ENCODE data around the gene EPC1.

Gene EPC1

GRCh38 chr10:32246685-32247084 lies 100.3 kb downstream of the EPC1 start:
- no peak for DNase-seq (ENCODE audit: low read depth)
- no peak for TF ChIP-seq CTCF (IDR thresholded peaks at IDR 0.05; ENCODE audit: low read length, missing control alignments)
- H3K4me3 ChIP-seq (replicated peaks; ENCODE audit: low read depth, low read length), result no peak overlapping the region

GRCh38 chr10:32245760-32246159 lies 101.2 kb downstream of the EPC1 start:
- no peak for TF ChIP-seq CTCF (IDR thresholded peaks at IDR 0.05; ENCODE audit: low read length, missing control alignments)
- no peak for DNase-seq (ENCODE audit: low read depth)
- H3K4me3 ChIP-seq (replicated peaks; ENCODE audit: low read depth, low read length), result no peak overlapping the region

DNA sequence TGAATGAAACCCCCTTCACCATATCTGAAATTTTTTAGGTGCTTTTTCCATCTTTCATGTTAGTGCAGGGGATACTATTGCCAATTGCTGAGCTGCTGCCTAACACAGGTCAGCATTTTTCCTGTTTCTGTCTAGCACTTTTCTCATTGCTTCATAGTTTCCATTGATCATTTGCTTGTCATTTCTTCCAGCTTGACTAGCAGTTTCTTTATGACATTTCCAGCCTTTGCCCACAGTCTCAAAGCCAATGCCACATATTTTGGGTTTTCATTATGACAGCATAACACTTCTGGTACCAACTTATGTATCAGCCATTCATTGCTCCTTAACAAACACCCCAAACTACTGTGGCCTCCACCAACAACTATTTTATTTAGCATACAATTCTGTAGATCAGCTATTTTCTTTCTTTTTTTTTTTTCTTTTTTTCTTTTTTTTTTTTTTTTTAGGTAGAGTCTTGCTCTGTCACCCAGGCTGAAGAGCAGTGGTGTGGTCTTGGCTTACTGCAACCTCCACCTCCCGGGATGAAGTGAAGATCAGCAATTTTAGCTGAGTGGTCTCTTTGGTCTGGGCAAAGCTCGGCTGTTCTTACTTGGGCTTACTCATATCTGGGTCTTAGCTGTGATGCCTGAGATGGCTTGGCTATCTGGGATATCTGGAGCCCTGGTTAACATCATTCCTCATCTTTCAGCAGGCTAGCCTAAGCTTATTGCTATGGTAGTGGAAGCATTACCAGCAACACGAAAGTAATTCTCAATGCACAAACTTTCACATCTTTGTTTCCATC lies 102.3 kb downstream of the EPC1 start:
- H3K4me3 ChIP-seq (replicated peaks; ENCODE audit: low read depth, low read length), result no peak overlapping the region
- no peak for TF ChIP-seq CTCF (IDR thresholded peaks at IDR 0.05; ENCODE audit: low read length, missing control alignments)
- no peak for DNase-seq (ENCODE audit: low read depth)

GRCh38 chr10:32244011-32244410 lies 102.9 kb downstream of the EPC1 start:
- no peak for DNase-seq (ENCODE audit: low read depth)
- no peak for TF ChIP-seq CTCF (IDR thresholded peaks at IDR 0.05; ENCODE audit: low read length, missing control alignments)
- H3K4me3 ChIP-seq (replicated peaks; ENCODE audit: low read depth, low read length), result no peak overlapping the region

DNA sequence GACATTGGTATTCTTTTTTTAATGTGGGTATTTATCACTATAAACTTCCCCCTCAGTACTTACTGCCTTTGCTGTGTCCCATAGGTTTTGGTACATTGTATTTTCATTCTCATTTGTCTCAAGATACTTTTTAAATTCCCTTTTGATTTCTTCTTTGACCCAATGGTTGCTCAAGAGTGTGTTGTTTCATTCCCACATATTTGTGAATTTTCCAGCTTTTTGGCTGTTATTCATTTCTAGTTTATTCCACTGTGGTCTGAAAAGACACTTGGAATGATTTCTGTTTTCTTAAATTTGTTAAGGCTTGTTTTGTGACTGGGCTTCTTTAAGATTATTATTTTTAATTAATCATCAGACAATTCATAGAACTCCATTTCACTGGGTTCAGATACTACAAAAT lies 105.0 kb downstream of the EPC1 start:
- DNase-seq (ENCODE audit: low read depth), result no peak
- no peak for TF ChIP-seq CTCF (IDR thresholded peaks at IDR 0.05; ENCODE audit: low read length, missing control alignments)
- H3K4me3 ChIP-seq (replicated peaks; ENCODE audit: low read depth, low read length), result no peak overlapping the region

DNA sequence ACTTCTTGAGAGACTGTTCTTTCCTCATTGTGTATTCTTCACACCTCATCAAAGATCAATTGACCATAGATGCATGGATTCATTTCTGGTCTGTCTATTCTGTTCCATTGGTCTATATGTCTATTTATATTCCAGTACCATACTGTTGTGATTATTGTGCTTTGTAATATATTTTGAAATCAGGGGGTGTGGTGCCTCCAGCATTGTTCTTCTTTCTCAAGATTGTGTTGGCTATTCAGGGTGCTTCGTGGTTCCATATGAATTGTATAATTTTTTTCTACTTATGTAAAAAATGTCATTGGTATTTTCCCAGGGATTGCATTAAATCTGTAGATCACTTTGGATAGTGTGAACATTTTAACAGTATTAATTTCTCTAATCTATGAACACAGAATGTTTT lies 106.5 kb downstream of the EPC1 start:
- no peak for DNase-seq (ENCODE audit: low read depth)
- no peak overlapping the region for H3K4me3 ChIP-seq (replicated peaks; ENCODE audit: low read depth, low read length)
- TF ChIP-seq CTCF (IDR thresholded peaks at IDR 0.05; ENCODE audit: low read length, missing control alignments), result no peak

GRCh38 chr10:32239769-32240168 lies 107.2 kb downstream of the EPC1 start:
- no peak overlapping the region for H3K4me3 ChIP-seq (replicated peaks; ENCODE audit: low read depth, low read length)
- DNase-seq (ENCODE audit: low read depth), result peak; percentile 74
- TF ChIP-seq CTCF (IDR thresholded peaks at IDR 0.05; ENCODE audit: low read length, missing control alignments), result no peak
